ENCODE data around the gene TPCN2. TPM values are rescaled to one million over a fixed set of nuclear protein-coding genes. Genes with fewer than 3 reads are reported as not detected.

The TPCN2 gene
- total and polyA plus RNA-seq, 4 donors, result 6.4 to 20.8 (median 12.1) TPM

DNA sequence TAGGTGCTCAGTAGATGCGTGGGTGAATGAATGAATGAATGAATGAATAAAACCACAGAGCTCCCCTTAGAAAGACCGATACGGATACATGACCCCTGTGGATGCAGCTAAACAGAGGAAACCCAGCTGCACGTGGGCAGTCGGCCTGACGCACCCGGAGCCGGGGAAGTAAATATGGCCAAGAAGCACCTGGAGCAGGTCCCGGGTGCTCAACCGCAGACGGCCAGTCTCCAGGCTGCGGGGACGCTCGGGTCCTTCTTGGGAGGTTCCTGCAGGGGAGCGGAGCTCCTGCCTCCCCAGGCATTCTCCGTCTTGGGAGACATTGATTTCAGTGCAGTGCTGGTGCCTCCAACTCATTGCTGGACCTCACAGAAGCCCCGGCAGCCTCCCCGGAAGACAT lies 11.7 kb upstream of the TPCN2 start:
- TF ChIP-seq HNF4A (conservative IDR thresholded peaks at IDR 0.05) (no peak), RXRA (IDR thresholded peaks at IDR 0.05) (no peak), NR2F2 (IDR thresholded peaks at IDR 0.05) (no peak), MAX (IDR thresholded peaks at IDR 0.05) (no peak), HNF4G (IDR thresholded peaks at IDR 0.05) (no peak), JUND (IDR thresholded peaks at IDR 0.05) (no peak), SP1 (IDR thresholded peaks at IDR 0.05) (no peak), YY1 (IDR thresholded peaks at IDR 0.05) (no peak), CTCF (IDR thresholded peaks at IDR 0.05; ENCODE audit: low read depth, low read length, missing input control) (no peak), RAD21 (IDR thresholded peaks at IDR 0.05) (no peak), TAF1 (conservative IDR thresholded peaks at IDR 0.05) (no peak)
- TF ChIP-seq, protein P1, sequence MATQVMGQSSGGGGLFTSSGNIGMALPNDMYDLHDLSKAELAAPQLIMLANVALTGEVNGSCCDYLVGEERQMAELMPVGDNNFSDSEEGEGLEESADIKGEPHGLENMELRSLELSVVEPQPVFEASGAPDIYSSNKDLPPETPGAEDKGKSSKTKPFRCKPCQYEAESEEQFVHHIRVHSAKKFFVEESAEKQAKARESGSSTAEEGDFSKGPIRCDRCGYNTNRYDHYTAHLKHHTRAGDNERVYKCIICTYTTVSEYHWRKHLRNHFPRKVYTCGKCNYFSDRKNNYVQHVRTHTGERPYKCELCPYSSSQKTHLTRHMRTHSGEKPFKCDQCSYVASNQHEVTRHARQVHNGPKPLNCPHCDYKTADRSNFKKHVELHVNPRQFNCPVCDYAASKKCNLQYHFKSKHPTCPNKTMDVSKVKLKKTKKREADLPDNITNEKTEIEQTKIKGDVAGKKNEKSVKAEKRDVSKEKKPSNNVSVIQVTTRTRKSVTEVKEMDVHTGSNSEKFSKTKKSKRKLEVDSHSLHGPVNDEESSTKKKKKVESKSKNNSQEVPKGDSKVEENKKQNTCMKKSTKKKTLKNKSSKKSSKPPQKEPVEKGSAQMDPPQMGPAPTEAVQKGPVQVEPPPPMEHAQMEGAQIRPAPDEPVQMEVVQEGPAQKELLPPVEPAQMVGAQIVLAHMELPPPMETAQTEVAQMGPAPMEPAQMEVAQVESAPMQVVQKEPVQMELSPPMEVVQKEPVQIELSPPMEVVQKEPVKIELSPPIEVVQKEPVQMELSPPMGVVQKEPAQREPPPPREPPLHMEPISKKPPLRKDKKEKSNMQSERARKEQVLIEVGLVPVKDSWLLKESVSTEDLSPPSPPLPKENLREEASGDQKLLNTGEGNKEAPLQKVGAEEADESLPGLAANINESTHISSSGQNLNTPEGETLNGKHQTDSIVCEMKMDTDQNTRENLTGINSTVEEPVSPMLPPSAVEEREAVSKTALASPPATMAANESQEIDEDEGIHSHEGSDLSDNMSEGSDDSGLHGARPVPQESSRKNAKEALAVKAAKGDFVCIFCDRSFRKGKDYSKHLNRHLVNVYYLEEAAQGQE (IDR thresholded peaks at IDR 0.05), result no peak
- TF ChIP-seq, protein P2, sequence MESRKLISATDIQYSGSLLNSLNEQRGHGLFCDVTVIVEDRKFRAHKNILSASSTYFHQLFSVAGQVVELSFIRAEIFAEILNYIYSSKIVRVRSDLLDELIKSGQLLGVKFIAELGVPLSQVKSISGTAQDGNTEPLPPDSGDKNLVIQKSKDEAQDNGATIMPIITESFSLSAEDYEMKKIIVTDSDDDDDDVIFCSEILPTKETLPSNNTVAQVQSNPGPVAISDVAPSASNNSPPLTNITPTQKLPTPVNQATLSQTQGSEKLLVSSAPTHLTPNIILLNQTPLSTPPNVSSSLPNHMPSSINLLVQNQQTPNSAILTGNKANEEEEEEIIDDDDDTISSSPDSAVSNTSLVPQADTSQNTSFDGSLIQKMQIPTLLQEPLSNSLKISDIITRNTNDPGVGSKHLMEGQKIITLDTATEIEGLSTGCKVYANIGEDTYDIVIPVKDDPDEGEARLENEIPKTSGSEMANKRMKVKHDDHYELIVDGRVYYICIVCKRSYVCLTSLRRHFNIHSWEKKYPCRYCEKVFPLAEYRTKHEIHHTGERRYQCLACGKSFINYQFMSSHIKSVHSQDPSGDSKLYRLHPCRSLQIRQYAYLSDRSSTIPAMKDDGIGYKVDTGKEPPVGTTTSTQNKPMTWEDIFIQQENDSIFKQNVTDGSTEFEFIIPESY (IDR thresholded peaks at IDR 0.05), result no peak

DNA sequence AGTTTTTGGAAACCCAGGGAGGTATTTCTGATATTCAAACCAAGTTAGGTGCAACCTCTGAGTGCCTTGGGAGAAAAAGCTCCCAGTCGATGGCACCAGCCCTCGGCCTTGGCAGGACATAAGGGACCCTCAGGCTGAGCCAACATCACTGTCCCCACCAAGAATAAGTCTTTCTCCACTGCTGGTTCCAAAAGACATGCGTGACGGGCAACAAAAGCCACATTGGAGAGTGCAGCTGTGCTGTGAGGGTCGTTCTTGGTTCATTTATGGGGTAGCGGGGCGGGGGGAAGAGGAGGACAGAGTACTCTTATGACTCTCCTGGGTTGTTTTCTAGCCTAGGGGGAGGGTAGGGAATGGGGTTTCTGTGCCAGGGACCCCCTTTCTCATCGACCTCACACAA lies 11.2 kb upstream of the TPCN2 start:
- WGBS, result 90% methylated on average over 8 of the region's 8 CpGs
- Histone ChIP-seq H3K36me3 (ENCODE audit: control insufficient read depth in 4 of 4, insufficient read depth in 3 of 4, low read depth in 1 of 4, low read length in 3 of 4) (no peaks in the 10 kb centered on the region), H3K9me3 (ENCODE audit: control insufficient read depth in 4 of 4, low read length in 3 of 4) (no peaks in the 10 kb centered on the region), H3K27me3 (ENCODE audit: control insufficient read depth in 4 of 4, insufficient read depth in 4 of 4, low read length in 3 of 4) (no peaks in the 10 kb centered on the region), H3K9ac (ENCODE audit: low read depth in 1 of 2, low read length in 2 of 2) (no peak overlapping the region), H3K4me1 (ENCODE audit: control insufficient read depth in 4 of 4, insufficient read depth in 4 of 4, low read length in 3 of 4) (no peaks in the 10 kb centered on the region), H3K27ac (ENCODE audit: low read depth in 1 of 2, low read length in 2 of 2) (no peak overlapping the region), H3K4me3 (ENCODE audit: low read depth in 1 of 3, low read length in 3 of 3) (no peak overlapping the region)
- DNase-seq (ENCODE audit: low spot score), result no peak
- no peak for TF ChIP-seq HNF4A (conservative IDR thresholded peaks at IDR 0.05)
- TF ChIP-seq NR2F2 (IDR thresholded peaks at IDR 0.05), result no peak
- TF ChIP-seq, protein P3, sequence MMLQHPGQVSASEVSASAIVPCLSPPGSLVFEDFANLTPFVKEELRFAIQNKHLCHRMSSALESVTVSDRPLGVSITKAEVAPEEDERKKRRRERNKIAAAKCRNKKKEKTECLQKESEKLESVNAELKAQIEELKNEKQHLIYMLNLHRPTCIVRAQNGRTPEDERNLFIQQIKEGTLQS (IDR thresholded peaks at IDR 0.05), result no peak
- no peak for TF ChIP-seq SP1 (IDR thresholded peaks at IDR 0.05)
- TF ChIP-seq HNF4G (IDR thresholded peaks at IDR 0.05), result no peak
- no peak for TF ChIP-seq TAF1 (conservative IDR thresholded peaks at IDR 0.05)
- no peak for TF ChIP-seq FOXA1 (IDR thresholded peaks at IDR 0.05)
- TF ChIP-seq YY1 (IDR thresholded peaks at IDR 0.05), result no peak
- no peak for TF ChIP-seq FOXA2 (IDR thresholded peaks at IDR 0.05)
- TF ChIP-seq RAD21 (IDR thresholded peaks at IDR 0.05), result no peak
- TF ChIP-seq EGR1 (IDR thresholded peaks at IDR 0.05; ENCODE audit: low read depth in 2 of 2), result no peak
- TF ChIP-seq GABPA (IDR thresholded peaks at IDR 0.05 in 1 of 2, conservative IDR thresholded peaks at IDR 0.05 in 1 of 2), result no peak
- TF ChIP-seq, protein P1 (IDR thresholded peaks at IDR 0.05), result no peak
- TF ChIP-seq CTCF (IDR thresholded peaks at IDR 0.05; ENCODE audit: low read depth, low read length, missing input control), result no peak

More for the DNA sequence above, 11.7 kb upstream of the TPCN2 start:
- Histone ChIP-seq H3K27me3 (ENCODE audit: control insufficient read depth in 4 of 4, insufficient read depth in 4 of 4, low read length in 3 of 4) (no peaks in the 10 kb centered on the region), H3K36me3 (ENCODE audit: control insufficient read depth in 4 of 4, insufficient read depth in 3 of 4, low read depth in 1 of 4, low read length in 3 of 4) (no peaks in the 10 kb centered on the region), H3K9me3 (ENCODE audit: control insufficient read depth in 4 of 4, low read length in 3 of 4) (no peaks in the 10 kb centered on the region), H3K4me1 (ENCODE audit: control insufficient read depth in 4 of 4, insufficient read depth in 4 of 4, low read length in 3 of 4) (no peaks in the 10 kb centered on the region), H3K27ac (ENCODE audit: low read depth in 1 of 2, low read length in 2 of 2) (no peak overlapping the region), H3K9ac (ENCODE audit: low read depth in 1 of 2, low read length in 2 of 2) (no peak overlapping the region), H3K4me3 (ENCODE audit: low read depth in 1 of 3, low read length in 3 of 3) (no peak overlapping the region)
- no peak for DNase-seq (ENCODE audit: low spot score)
- 95% methylated on average over 18 of the region's 18 CpGs for WGBS
